ENCODE data around the gene TTC1.

DNA sequence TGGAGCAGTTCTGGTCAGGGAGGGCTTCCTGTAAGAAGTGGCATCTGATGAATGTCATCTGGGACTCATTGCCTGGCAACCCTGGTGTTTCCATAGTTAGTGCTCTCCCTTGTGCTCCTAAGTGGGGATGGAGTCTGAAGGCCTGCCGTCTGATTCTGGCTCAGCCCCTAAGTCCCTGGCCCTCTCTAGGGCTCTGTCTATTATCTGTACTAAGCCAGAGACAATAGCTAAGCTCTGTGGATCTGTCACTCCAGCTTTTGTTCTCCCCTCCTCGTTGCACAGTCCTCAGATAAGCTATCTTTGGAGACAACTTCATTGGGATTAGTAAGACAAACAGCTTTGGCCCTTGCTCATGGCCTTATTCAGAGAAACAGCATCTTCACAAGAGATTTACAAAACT lies 30.6 kb upstream of the TTC1 start:
- TF ChIP-seq, protein P1, sequence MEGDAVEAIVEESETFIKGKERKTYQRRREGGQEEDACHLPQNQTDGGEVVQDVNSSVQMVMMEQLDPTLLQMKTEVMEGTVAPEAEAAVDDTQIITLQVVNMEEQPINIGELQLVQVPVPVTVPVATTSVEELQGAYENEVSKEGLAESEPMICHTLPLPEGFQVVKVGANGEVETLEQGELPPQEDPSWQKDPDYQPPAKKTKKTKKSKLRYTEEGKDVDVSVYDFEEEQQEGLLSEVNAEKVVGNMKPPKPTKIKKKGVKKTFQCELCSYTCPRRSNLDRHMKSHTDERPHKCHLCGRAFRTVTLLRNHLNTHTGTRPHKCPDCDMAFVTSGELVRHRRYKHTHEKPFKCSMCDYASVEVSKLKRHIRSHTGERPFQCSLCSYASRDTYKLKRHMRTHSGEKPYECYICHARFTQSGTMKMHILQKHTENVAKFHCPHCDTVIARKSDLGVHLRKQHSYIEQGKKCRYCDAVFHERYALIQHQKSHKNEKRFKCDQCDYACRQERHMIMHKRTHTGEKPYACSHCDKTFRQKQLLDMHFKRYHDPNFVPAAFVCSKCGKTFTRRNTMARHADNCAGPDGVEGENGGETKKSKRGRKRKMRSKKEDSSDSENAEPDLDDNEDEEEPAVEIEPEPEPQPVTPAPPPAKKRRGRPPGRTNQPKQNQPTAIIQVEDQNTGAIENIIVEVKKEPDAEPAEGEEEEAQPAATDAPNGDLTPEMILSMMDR (IDR thresholded peaks at IDR 0.05) = no peak
- TF ChIP-seq POLR2A (IDR thresholded peaks at IDR 0.05) = no peak
